ENCODE measurements around the gene MYPOP. TPM values are rescaled to one million over a fixed set of nuclear protein-coding genes. Genes with fewer than 3 reads are reported as not detected.
"Not testable (repeated sequence)": the region's sequence is repeated elsewhere in the genome, so short reads cannot be mapped to it uniquely, and the experiment has no call there.

MYPOP gene
- total RNA-seq, 1 donor from 2014 or later = 11.1 TPM

- Mint-ChIP-seq H3K9me3 (ENCODE audit: low read depth) (no peaks in the 10 kb centered on the region), H3K27me3 (peaks cover 9% of the 10 kb centered on the region), H3K4me1 (ENCODE audit: low read depth) (peaks cover 2% of the 10 kb centered on the region), H3K36me3 (ENCODE audit: insufficient read depth) (peaks cover 22% of the 10 kb centered on the region), H3K27ac (no peak overlapping the region), H3K4me3 (ENCODE audit: low read depth) (no peak overlapping the region)
- no peak for DNase-seq (ENCODE audit: low spot score, unreplicated experiment)
- TF ChIP-seq, protein P1, sequence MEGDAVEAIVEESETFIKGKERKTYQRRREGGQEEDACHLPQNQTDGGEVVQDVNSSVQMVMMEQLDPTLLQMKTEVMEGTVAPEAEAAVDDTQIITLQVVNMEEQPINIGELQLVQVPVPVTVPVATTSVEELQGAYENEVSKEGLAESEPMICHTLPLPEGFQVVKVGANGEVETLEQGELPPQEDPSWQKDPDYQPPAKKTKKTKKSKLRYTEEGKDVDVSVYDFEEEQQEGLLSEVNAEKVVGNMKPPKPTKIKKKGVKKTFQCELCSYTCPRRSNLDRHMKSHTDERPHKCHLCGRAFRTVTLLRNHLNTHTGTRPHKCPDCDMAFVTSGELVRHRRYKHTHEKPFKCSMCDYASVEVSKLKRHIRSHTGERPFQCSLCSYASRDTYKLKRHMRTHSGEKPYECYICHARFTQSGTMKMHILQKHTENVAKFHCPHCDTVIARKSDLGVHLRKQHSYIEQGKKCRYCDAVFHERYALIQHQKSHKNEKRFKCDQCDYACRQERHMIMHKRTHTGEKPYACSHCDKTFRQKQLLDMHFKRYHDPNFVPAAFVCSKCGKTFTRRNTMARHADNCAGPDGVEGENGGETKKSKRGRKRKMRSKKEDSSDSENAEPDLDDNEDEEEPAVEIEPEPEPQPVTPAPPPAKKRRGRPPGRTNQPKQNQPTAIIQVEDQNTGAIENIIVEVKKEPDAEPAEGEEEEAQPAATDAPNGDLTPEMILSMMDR (IDR thresholded peaks at IDR 0.05; ENCODE audit: unreplicated experiment) = no peak
These were observed 2.4 kb downstream of the MYPOP start for GRCh38 chr19:45899919-45900589.

DNA sequence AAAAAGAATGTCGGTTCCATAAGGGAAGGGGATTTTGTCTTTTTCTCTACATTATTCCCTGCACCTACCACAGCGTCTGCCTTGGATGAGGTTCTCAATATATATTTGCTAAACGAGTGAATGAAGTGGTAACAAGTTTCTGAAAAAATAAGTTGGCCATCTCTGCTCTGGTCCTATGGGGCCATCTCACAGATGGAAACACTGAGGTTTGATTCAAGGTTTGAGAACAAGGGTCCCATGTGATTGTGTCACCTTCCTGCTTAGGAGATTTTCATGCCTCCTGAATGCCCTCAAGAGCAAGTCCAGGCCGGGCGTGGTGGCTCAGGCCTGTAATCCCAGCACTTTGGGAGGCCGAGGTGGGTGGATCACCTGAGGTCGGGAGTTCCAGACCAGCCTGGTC, 3.2 kb downstream of the MYPOP start:
- TF ChIP-seq, protein P1 (IDR thresholded peaks at IDR 0.05; ENCODE audit: unreplicated experiment) = no peak
- no peaks in the 10 kb centered on the region for H3K9me3 Mint-ChIP-seq (ENCODE audit: low read depth)
- no peak for DNase-seq (ENCODE audit: low spot score, unreplicated experiment)
- H3K36me3 Mint-ChIP-seq (ENCODE audit: insufficient read depth) = peaks cover 24% of the 10 kb centered on the region
- H3K27me3 Mint-ChIP-seq = peaks cover 9% of the 10 kb centered on the region
- no peak overlapping the region for H3K4me3 Mint-ChIP-seq (ENCODE audit: low read depth)
- H3K27ac Mint-ChIP-seq = no peak overlapping the region
- H3K4me1 Mint-ChIP-seq (ENCODE audit: low read depth) = peaks cover 2% of the 10 kb centered on the region

GRCh38 chr19:45897261-45897812, 5.1 kb downstream of the MYPOP start:
- H3K4me3 Mint-ChIP-seq (ENCODE audit: low read depth) = no peak overlapping the region
- H3K4me1 Mint-ChIP-seq (ENCODE audit: low read depth) = peaks cover 2% of the 10 kb centered on the region
- DNase-seq (ENCODE audit: low spot score, unreplicated experiment) = no peak
- peaks cover 26% of the 10 kb centered on the region for H3K36me3 Mint-ChIP-seq (ENCODE audit: insufficient read depth)
- no peak overlapping the region for H3K27ac Mint-ChIP-seq
- TF ChIP-seq, protein P1 (IDR thresholded peaks at IDR 0.05; ENCODE audit: unreplicated experiment) = no peak
- peaks cover 6% of the 10 kb centered on the region for H3K27me3 Mint-ChIP-seq
- no peaks in the 10 kb centered on the region for H3K9me3 Mint-ChIP-seq (ENCODE audit: low read depth)

DNA sequence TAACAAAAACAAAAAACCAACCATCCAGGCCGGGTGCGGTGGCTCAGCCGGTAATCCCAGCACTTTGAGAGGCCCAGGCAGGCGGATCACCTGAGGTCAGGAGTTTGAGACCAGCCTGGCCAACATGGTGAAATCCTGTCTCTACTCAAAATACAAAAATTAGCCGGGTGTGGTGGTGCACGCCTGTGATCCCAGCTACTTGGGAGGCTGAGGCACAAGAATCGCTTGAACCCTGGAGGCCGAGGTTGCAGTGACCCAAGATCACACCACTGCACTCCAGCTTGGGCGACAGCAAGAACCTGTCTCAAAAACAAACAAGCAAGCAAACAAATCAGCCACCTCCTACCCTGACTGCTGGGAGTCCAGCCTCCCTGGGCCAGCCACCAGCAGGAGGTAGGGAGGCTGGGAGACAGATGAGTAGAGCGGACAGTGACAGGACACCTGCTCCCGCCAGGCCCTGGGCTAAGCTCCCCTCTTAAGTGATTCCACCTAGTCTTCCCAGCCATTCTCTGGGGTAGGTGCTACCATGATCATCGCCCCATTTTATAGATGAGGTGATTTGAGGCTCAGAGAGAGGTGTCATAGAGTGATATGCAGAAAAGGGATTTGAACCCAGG, 6.3 kb downstream of the MYPOP start:
- peaks cover 26% of the 10 kb centered on the region for H3K36me3 Mint-ChIP-seq (ENCODE audit: insufficient read depth)
- H3K4me1 Mint-ChIP-seq (ENCODE audit: low read depth); DNase-seq (ENCODE audit: low spot score, unreplicated experiment); H3K27ac Mint-ChIP-seq; H3K27me3 Mint-ChIP-seq; H3K9me3 Mint-ChIP-seq (ENCODE audit: low read depth); H3K4me3 Mint-ChIP-seq (ENCODE audit: low read depth): not testable (repeated sequence)

DNA sequence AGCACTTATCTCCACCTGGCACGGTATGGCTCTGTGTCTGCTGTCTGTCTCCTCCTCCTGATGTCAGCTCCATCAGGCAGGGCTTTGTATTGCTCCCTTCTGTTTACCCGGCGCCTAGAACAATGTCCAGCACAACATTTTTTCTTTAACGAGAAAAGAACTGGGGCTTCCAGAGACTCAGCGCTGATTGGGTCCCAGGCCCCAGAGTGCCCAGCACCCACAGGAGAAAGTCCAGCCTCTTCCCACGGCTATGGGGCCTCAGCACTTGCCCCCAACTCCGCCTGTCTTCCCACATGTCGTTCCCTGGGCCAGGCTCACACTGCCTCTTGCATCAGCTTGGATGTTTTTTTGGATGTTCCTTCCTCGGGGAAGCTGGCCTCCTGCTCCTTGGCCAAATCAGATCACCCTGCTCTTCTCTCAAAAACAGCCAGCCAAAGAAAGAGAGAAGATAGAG, 6.9 kb downstream of the MYPOP start:
- Mint-ChIP-seq H3K27ac (no peak overlapping the region), H3K9me3 (ENCODE audit: low read depth) (no peaks in the 10 kb centered on the region), H3K27me3 (peaks cover under 1% of the 10 kb centered on the region), H3K4me1 (ENCODE audit: low read depth) (no peaks in the 10 kb centered on the region), H3K4me3 (ENCODE audit: low read depth) (no peak overlapping the region), H3K36me3 (ENCODE audit: insufficient read depth) (peaks cover 21% of the 10 kb centered on the region)
- no peak for DNase-seq (ENCODE audit: low spot score, unreplicated experiment)
- TF ChIP-seq, protein P1 (IDR thresholded peaks at IDR 0.05; ENCODE audit: unreplicated experiment) = no peak

Measured in progenitor cell of endocrine pancreas (in vitro differentiated cells).